NT2/D1 (cell line): Measurements from ENCODE around the gene ACSBG1.

Experiments
- YY1 ChIP-seq: IDR thresholded peaks from 2 replicates; pipeline ENCODE4 v1.6.1; 2011; ENCODE audit not compliant: insufficient read length, insufficient read depth
- ZNF274 ChIP-seq: IDR thresholded peaks from 2 replicates; pipeline ENCODE4 v1.6.1; 2011; ENCODE audit warnings: mild to moderate bottlenecking, low read depth, low read length

DNA sequence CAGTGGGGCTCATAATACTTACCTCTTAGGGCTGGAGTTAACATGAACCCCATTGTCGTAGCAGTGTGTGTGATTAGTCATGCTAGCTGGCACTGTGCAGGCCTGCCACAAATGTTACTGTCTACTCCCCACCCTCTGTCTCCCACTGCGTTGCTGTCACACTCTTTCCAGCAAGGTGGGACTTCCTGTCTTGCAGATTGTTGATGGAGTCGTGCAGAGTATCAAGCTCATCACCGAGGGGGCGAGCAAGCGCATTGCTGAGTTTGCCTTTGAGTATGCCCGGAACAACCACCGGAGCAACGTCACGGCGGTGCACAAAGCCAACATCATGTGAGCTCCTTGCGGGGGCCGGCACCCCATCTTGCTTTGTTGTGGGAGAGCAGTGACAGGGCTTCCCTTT is 72.3 kb downstream of the ACSBG1 start:
- no peak for TF ChIP-seq ZNF274
- TF ChIP-seq YY1, result no peak
